GM12873 (cell line): Measurements from ENCODE around the gene TXLNG.
A peak's percentile ranks its signal among the peaks of the same experiment; 100 is the strongest.

Experiments used
- CTCF ChIP-seq: IDR thresholded peaks from 2 replicates; pipeline ENCODE4 v1.5.1; 2012; ENCODE audit warnings: low read depth, mild to moderate bottlenecking, moderate library complexity, low read length, control low read depth; ENCODE audit not compliant: insufficient read depth; ENCODE audit errors: missing control alignments

The TXLNG gene

GRCh38 chrX:16885628-16886027 is 99.4 kb downstream of the TXLNG start:
- no peak for TF ChIP-seq CTCF

- TF ChIP-seq CTCF, result peak; percentile 97
Observed at GRCh38 chrX:16892504-16893362, 106.5 kb downstream of the TXLNG start.
